Endothelial cell of umbilical vein (primary cell): ENCODE measurements around the gene ITGAE. TPM values are rescaled to one million over a fixed set of nuclear protein-coding genes. Genes with fewer than 3 reads are reported as not detected.

Experiments used
- BruUV-seq: library from RNA; stranded (reverse); fragments of 400-500 nt; replicated peaks from 2 replicates; lab custom pipeline; 2021; lab: Mats Ljungman, UMichigan
- CTCF ChIA-PET: fragments of 300-600, 350-600 bp; sonication (Branson Sonifier 250); formaldehyde crosslinking; loops from one replicate; lab custom pipeline; 2021; ENCODE audit warnings: antibody characterized with exemption, inconsistent platforms; lab: Charles Lee
- POLR2A ChIA-PET: fragments of 300-600, 350-600 bp; sonication (Branson Sonifier 250); formaldehyde crosslinking; loops from one replicate; lab custom pipeline; 2021; ENCODE audit warnings: antibody characterized with exemption, inconsistent platforms; lab: Charles Lee
- DNase-seq: peaks from one replicate; pipeline ENCODE4 v3.0.0-alpha.2; 2011; ENCODE audit warnings: low read depth, low spot score
- FAIRE-seq: peaks from 2 replicates; lab custom pipeline; 2011; peaks lifted over from hg19 to GRCh38; lab: Jason Lieb, UNC
- H2AFZ ChIP-seq: 2 replicates; pipeline ENCODE4 v1.6.0; 2012; ENCODE audit warnings: low read depth, low read length, control low read depth, inconsistent platforms
- H3K27ac ChIP-seq: 2 replicates; pipeline ENCODE4 v1.5.1; 2011; ENCODE audit warnings: low read depth, mild to moderate bottlenecking, control low read depth, low read length, moderate library complexity; ENCODE audit not compliant: insufficient read depth
- H3K27me3 ChIP-seq, 2 experiments: 2 replicates each; pipeline versions ENCODE4 v1.6.0 to v1.6.1; 2011; ENCODE audit warnings: low read length in 2 of 2, mixed read lengths in 1 of 2; ENCODE audit not compliant: control insufficient read depth in 2 of 2, insufficient read depth in 2 of 2
- H3K36me3 ChIP-seq, 2 experiments: 2 replicates in 1 of 2; 3 replicates in 1 of 2; pipeline ENCODE4 v1.5.1; 2011; ENCODE audit warnings: low read length in 2 of 2, mild to moderate bottlenecking in 1 of 2, moderate library complexity in 1 of 2; ENCODE audit not compliant: control insufficient read depth in 2 of 2, insufficient read depth in 2 of 2; ENCODE audit errors: extremely low read depth in 1 of 2
- H3K4me1 ChIP-seq: 3 replicates; pipeline ENCODE4 v1.5.1; 2011; ENCODE audit warnings: mild to moderate bottlenecking, low read length; ENCODE audit not compliant: control insufficient read depth, insufficient read depth; ENCODE audit errors: extremely low read depth
- H3K4me2 ChIP-seq: 2 replicates; pipeline ENCODE4 v1.6.1; 2011; ENCODE audit warnings: low read length, control low read depth, mixed read lengths; ENCODE audit not compliant: insufficient read depth
- H3K4me3 ChIP-seq, 3 experiments: fragments of 200-600 bp in 1 of 3; sonication (generic), shearing (Covaris generic) in 1 of 3; replicated peaks in 1 of 3; 2 replicates each; pipeline ENCODE4 v1.5.1; 2011 to 2016; ENCODE audit warnings: control low read depth in 3 of 3, low read length in 3 of 3, mild to moderate bottlenecking in 2 of 3, inconsistent platforms in 1 of 3, low read depth in 1 of 3, moderate library complexity in 1 of 3; ENCODE audit not compliant: insufficient read depth in 1 of 3
- H3K79me2 ChIP-seq: 2 replicates; pipeline ENCODE4 v1.6.0; 2012; ENCODE audit warnings: low read length, inconsistent platforms; ENCODE audit not compliant: control insufficient read depth, insufficient read depth
- H3K9ac ChIP-seq: replicated peaks from 2 replicates; pipeline ENCODE3; 2011; ENCODE audit warnings: low read length, control low read depth; ENCODE audit not compliant: insufficient read depth; ENCODE audit errors: extremely low read depth
- H3K9me1 ChIP-seq: replicated peaks from 3 replicates; pipeline ENCODE4 v1.6.0; 2011; ENCODE audit warnings: mild to moderate bottlenecking, low read length; ENCODE audit not compliant: control insufficient read depth, insufficient read depth; ENCODE audit errors: extremely low read depth
- H3K9me3 ChIP-seq: replicated peaks from 2 replicates; pipeline ENCODE4 v1.5.1; 2012; ENCODE audit warnings: low read length, inconsistent platforms; ENCODE audit not compliant: control insufficient read depth, insufficient read depth
- H4K20me1 ChIP-seq: replicated peaks from 2 replicates; pipeline ENCODE3; 2011; ENCODE audit warnings: mild to moderate bottlenecking, low read length; ENCODE audit not compliant: control insufficient read depth, insufficient read depth; ENCODE audit errors: extremely low read depth
- CTCF ChIP-seq, 2 donors: IDR thresholded peaks; 1 replicate in 1 of 2; 2 replicates in 1 of 2; pipeline ENCODE4 v1.5.1; 2011; ENCODE audit warnings: low read length in 2 of 2, mild to moderate bottlenecking in 2 of 2, moderate library complexity in 2 of 2, control low read depth in 1 of 2, inconsistent platforms in 1 of 2, low read depth in 1 of 2; ENCODE audit not compliant: insufficient read depth in 1 of 2; ENCODE audit errors: extremely low read depth in 1 of 2
- EZH2 ChIP-seq: IDR thresholded peaks from 2 replicates; pipeline ENCODE4 v1.6.1; 2012; ENCODE audit warnings: borderline replicate concordance, low read depth, mild to moderate bottlenecking, moderate library complexity, low read length, inconsistent platforms; ENCODE audit not compliant: severe bottlenecking
- FOS ChIP-seq: IDR thresholded peaks from 2 replicates; pipeline ENCODE4 v1.6.1; 2011; ENCODE audit warnings: mild to moderate bottlenecking, low read length, moderate library complexity, borderline replicate concordance; ENCODE audit not compliant: insufficient read depth
- GATA2 ChIP-seq: IDR thresholded peaks from 2 replicates; pipeline ENCODE4 v1.7.0; 2011; ENCODE audit warnings: low read depth, mild to moderate bottlenecking, moderate library complexity, mixed read lengths, low read length; ENCODE audit not compliant: insufficient read length, insufficient read depth
- JUN ChIP-seq: IDR thresholded peaks from 2 replicates; pipeline ENCODE4 v1.6.1; 2011; ENCODE audit warnings: borderline replicate concordance, low read depth; ENCODE audit not compliant: insufficient read length, insufficient read depth
- MAX ChIP-seq: IDR thresholded peaks from 2 replicates; pipeline ENCODE4 v1.6.1; 2011; ENCODE audit not compliant: insufficient read depth, insufficient read length
- MYC ChIP-seq: IDR thresholded peaks from one replicate; pipeline ENCODE4 v1.6.1; 2011; ENCODE audit warnings: mild to moderate bottlenecking, low read depth, low read length
- POLR2A ChIP-seq: IDR thresholded peaks from 2 replicates; pipeline ENCODE4 v1.6.1; 2012; ENCODE audit warnings: low read depth, mild to moderate bottlenecking, control low read depth, low read length
- POLR2AphosphoS5 ChIP-seq: IDR thresholded peaks from 2 replicates; pipeline ENCODE4 v1.6.1; 2012; ENCODE audit warnings: low read depth, mild to moderate bottlenecking, control low read depth, low read length, moderate library complexity; ENCODE audit not compliant: insufficient read depth
- dilution Hi-C: fragments of 300-500 bp; cut with MboI; formaldehyde crosslinking; loops from one replicate; pipeline ENCODE4 v1.15.0; 2019; ENCODE audit warnings: low sequenced_read_pairs; ENCODE audit not compliant: extremely low pct_ligation_motif_present
- intact Hi-C: fragments of 100-400 bp; cut with micrococcal nuclease; formaldehyde crosslinking; loops from one replicate; pipeline ENCODE4 v1.10.0; 2022
- polyA plus RNA-seq, 4 experiments: library from polyadenylated mRNA; depleted of rRNA in 3 of 4; stranded (reverse) in 3 of 4; unstranded in 1 of 4; fragments of >200 nt; gene quantifications; 2 replicates each; pipeline versions ENCODE4 v1.2.1 to v1.2.3, GENCODE V29; 2011 to 2012; ENCODE audit warnings: missing spikeins in 1 of 4
- total RNA-seq: library from RNA; stranded (reverse); gene quantifications from 2 replicates; pipeline ENCODE4 v1.2.3, GENCODE V29; 2021

Gene ITGAE
- total and polyA plus RNA-seq, 2 donors (not counting 3 experiments of a cell fraction or from before 2014, with no cell fraction given), result 29.6 to 71.6 TPM

- POLR2A ChIA-PET, result no interaction called here
- H3K4me1 ChIP-seq, result peaks cover 19% of the 10 kb centered on the region
- TF ChIP-seq JUN (no peak), POLR2AphosphoS5 (no peak), GATA2 (no peak), EZH2 (no peak)
- FAIRE-seq (peak; percentile 50), DNase-seq (no peak)
- no peaks in the 10 kb centered on the region for H3K9me3 ChIP-seq
- H3K9me1 ChIP-seq, result no peaks in the 10 kb centered on the region
- CTCF ChIA-PET, result interaction anchor here (1.3 to 2.9 kb wide), 2 partner anchors 18 to 37 kb away, joined by 5 to 11 read pairs; no protein-coding TSS in a partner anchor
- H3K4me3 ChIP-seq, result no peak overlapping the region
- intact Hi-C loops (no loop called here), dilution Hi-C loops (no loop called here)
- H3K79me2 ChIP-seq, result peaks cover 17% of the 10 kb centered on the region
- no peaks in the 10 kb centered on the region for H4K20me1 ChIP-seq
- BruUV-seq, result no TSS peak
- no peak overlapping the region for H3K27ac ChIP-seq
- H3K9ac ChIP-seq, result no peak overlapping the region
- no peak overlapping the region for H3K4me2 ChIP-seq
- no peaks in the 10 kb centered on the region for H3K27me3 ChIP-seq
- H2AFZ ChIP-seq, result no peak overlapping the region
- H3K36me3 ChIP-seq, result peaks cover 9 to 14% of the 10 kb centered on the region in 2 experiments
These were observed 81.7 kb downstream of the ITGAE start for GRCh38 chr17:3719265-3719664.

- peaks cover 19% of the 10 kb centered on the region for H3K4me1 ChIP-seq
- no peaks in the 10 kb centered on the region for H4K20me1 ChIP-seq
- CTCF ChIA-PET, result interaction anchor here (2.9 kb wide), 1 partner anchor 36 kb away, joined by 11 read pairs; no protein-coding TSS in a partner anchor
- BruUV-seq, result no TSS peak
- dilution Hi-C loops (no loop called here), intact Hi-C loops (no loop called here)
- FAIRE-seq (no peak), DNase-seq (peak; percentile 15)
- TF ChIP-seq CTCF (IDR thresholded peaks at IDR 0.05; ENCODE audit: extremely low read depth in 1 of 2, insufficient read depth in 1 of 2, low read depth in 1 of 2, low read length in 2 of 2), result no peak
- TF ChIP-seq POLR2AphosphoS5, result no peak
- no peak for TF ChIP-seq JUN
- no peak for TF ChIP-seq POLR2A
- TF ChIP-seq EZH2, result no peak
- TF ChIP-seq MYC, result no peak
- no peak for TF ChIP-seq GATA2
- no peak for TF ChIP-seq MAX
- no peak for TF ChIP-seq FOS
- H3K9ac ChIP-seq, result no peak overlapping the region
- no peaks in the 10 kb centered on the region for H3K9me3 ChIP-seq
- H3K4me3 ChIP-seq, result no peak overlapping the region
- no peak overlapping the region for H3K4me2 ChIP-seq
- peaks cover 12% of the 10 kb centered on the region for H3K79me2 ChIP-seq
- no peak overlapping the region for H3K27ac ChIP-seq
- H2AFZ ChIP-seq, result no peak overlapping the region
- H3K36me3 ChIP-seq, result peaks cover 9 to 14% of the 10 kb centered on the region in 2 experiments
- POLR2A ChIA-PET, result no interaction called here
- no peaks in the 10 kb centered on the region for H3K9me1 ChIP-seq
- H3K27me3 ChIP-seq, result no peaks in the 10 kb centered on the region
These were observed 82.8 kb downstream of the ITGAE start for GRCh38 chr17:3718201-3718600.
